Neuronal stem cell (in vitro differentiated cells): ENCODE measurements around the gene ZNF749.

Source experiments
- DNase-seq: peaks from one replicate; pipeline ENCODE4 v3.0.0-alpha.2; 2013; ENCODE audit warnings: low spot score
- H2AFZ ChIP-seq: one replicate; pipeline ENCODE4 v1.6.1; 2013; ENCODE audit warnings: mild to moderate bottlenecking, low read length, inconsistent platforms
- H2AK5ac ChIP-seq: 2 replicates; pipeline ENCODE4 v1.6.1; 2013; ENCODE audit warnings: low read depth, mild to moderate bottlenecking, inconsistent platforms, low read length, moderate library complexity, mixed read lengths
- H2BK120ac ChIP-seq: 2 replicates; pipeline ENCODE4 v1.6.1; 2013; ENCODE audit warnings: low read depth, mild to moderate bottlenecking, inconsistent platforms, low read length, moderate library complexity, mixed read lengths
- H2BK12ac ChIP-seq: one replicate; pipeline ENCODE4 v1.6.1; 2013; ENCODE audit warnings: low read length, inconsistent platforms
- H2BK15ac ChIP-seq: 2 replicates; pipeline ENCODE4 v1.6.1; 2013; ENCODE audit warnings: mild to moderate bottlenecking, low read length, inconsistent platforms, mixed read lengths
- H2BK5ac ChIP-seq: one replicate; pipeline ENCODE4 v1.6.1; 2013; ENCODE audit warnings: inconsistent platforms, mild to moderate bottlenecking, low read length, moderate library complexity
- H3K14ac ChIP-seq: one replicate; pipeline ENCODE4 v1.6.1; 2013; ENCODE audit warnings: low read length, inconsistent platforms
- H3K18ac ChIP-seq: 2 replicates; pipeline ENCODE4 v1.6.1; 2013; ENCODE audit warnings: low read length, inconsistent platforms
- H3K23ac ChIP-seq: 2 replicates; pipeline ENCODE4 v1.6.1; 2013; ENCODE audit warnings: low read depth, mild to moderate bottlenecking, mixed read lengths, low read length, inconsistent platforms; ENCODE audit not compliant: poor library complexity
- H3K27ac ChIP-seq: replicated peaks from 3 replicates; pipeline ENCODE4 v1.5.1; 2013; ENCODE audit warnings: low read length, inconsistent platforms
- H3K27me3 ChIP-seq, 3 experiments: 2 replicates each; pipeline ENCODE4 v1.6.1; 2013; ENCODE audit warnings: low read length in 3 of 3, mild to moderate bottlenecking in 2 of 3, inconsistent platforms in 1 of 3, low read depth in 1 of 3, mixed read lengths in 1 of 3, moderate library complexity in 1 of 3; ENCODE audit not compliant: control insufficient read depth in 3 of 3, insufficient read depth in 3 of 3
- H3K36me3 ChIP-seq, 2 donors: replicated peaks in 1 of 2; 2 replicates each; pipeline ENCODE4 v1.6.1; 2013; ENCODE audit warnings: low read length in 2 of 2; ENCODE audit not compliant: control insufficient read depth in 2 of 2, insufficient read depth in 2 of 2
- H3K4ac ChIP-seq: 2 replicates; pipeline ENCODE4 v1.6.1; 2013; ENCODE audit warnings: inconsistent platforms, mild to moderate bottlenecking, low read length, moderate library complexity
- H3K4me1 ChIP-seq, 2 donors: 1 replicate in 1 of 2; 2 replicates in 1 of 2; pipeline ENCODE4 v1.6.1; 2013; ENCODE audit warnings: low read length in 2 of 2, low read depth in 1 of 2; ENCODE audit not compliant: control insufficient read depth in 2 of 2, insufficient read depth in 1 of 2
- H3K4me2 ChIP-seq: one replicate; pipeline ENCODE4 v1.6.1; 2013; ENCODE audit warnings: mild to moderate bottlenecking, low read length, inconsistent platforms; ENCODE audit not compliant: insufficient read depth, poor library complexity, severe bottlenecking
- H3K4me3 ChIP-seq, 2 donors: 2 replicates each; pipeline ENCODE4 v1.5.1; 2013; ENCODE audit warnings: low read length in 2 of 2, mild to moderate bottlenecking in 2 of 2, inconsistent platforms in 1 of 2, moderate library complexity in 1 of 2
- H3K79me1 ChIP-seq: one replicate; pipeline ENCODE4 v1.6.1; 2013; ENCODE audit warnings: low read depth, mild to moderate bottlenecking, inconsistent platforms, low read length, moderate library complexity
- H3K9ac ChIP-seq: one replicate; pipeline ENCODE4 v1.6.1; 2013; ENCODE audit warnings: mild to moderate bottlenecking, low read depth, low read length, inconsistent platforms; ENCODE audit not compliant: poor library complexity
- H3K9me3 ChIP-seq, 2 donors: replicated peaks in 1 of 2; 2 replicates each; pipeline versions ENCODE3 to v1.6.1; 2013; ENCODE audit warnings: low read length in 2 of 2, mild to moderate bottlenecking in 2 of 2, inconsistent platforms in 1 of 2, low read depth in 1 of 2, mixed read lengths in 1 of 2, moderate library complexity in 1 of 2; ENCODE audit not compliant: control insufficient read depth in 2 of 2, insufficient read depth in 1 of 2
- H4K8ac ChIP-seq: one replicate; pipeline ENCODE4 v1.6.1; 2013; ENCODE audit warnings: low read depth, mild to moderate bottlenecking, inconsistent platforms, low read length, moderate library complexity
- H4K91ac ChIP-seq: one replicate; pipeline ENCODE4 v1.6.1; 2013; ENCODE audit warnings: low read length, low read depth, mild to moderate bottlenecking, inconsistent platforms; ENCODE audit not compliant: poor library complexity
- WGBS, 2 donors: extraction: QIAGEN DNeasy Blood & Tissue Kit; methylation state at CpG; one replicate each; pipeline ENCODE4 v1.1.7; 2013; ENCODE audit warnings: missing lambda C conversion rate in 2 of 2, mixed read lengths in 1 of 2; ENCODE audit not compliant: insufficient read length in 2 of 2, insufficient replicate concordance in 1 of 2; ENCODE audit errors: extremely low coverage in 2 of 2; 5-methylcytosine and 5-hydroxymethylcytosine counted together

ZNF749 gene

DNA sequence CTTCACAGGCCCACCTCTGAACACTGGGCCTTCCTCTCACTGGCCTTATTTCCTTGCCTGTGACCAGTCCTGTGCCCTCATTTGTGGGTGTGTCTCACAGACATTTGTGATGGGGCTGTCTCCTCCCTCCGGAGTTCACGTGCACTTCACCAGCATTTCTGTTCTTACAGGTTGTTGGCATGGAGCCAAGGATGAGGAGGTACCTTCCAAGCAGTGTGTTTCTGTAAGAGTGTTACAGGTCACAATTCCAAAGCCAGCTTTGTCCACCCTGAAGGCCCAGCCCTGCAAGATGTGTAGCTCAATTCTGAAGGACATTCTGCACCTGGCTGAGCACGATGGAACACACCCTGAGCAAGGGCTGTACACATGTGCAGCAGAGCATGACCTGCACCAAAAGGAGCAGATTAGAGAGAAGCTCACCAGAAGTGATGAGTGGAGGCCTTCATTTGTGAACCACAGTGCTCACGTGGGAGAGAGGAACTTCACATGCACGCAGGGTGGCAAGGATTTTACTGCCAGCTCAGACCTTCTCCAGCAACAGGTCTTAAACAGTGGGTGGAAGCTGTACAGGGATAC is 8.1 kb downstream of the ZNF749 start:
- Histone ChIP-seq H2BK5ac (no peak overlapping the region), H3K4me2 (no peak overlapping the region), H3K27me3 (no peaks in the 10 kb centered on the region), H4K91ac (no peak overlapping the region), H2BK12ac (no peak overlapping the region), H3K23ac (no peak overlapping the region), H3K18ac (no peak overlapping the region), H3K14ac (no peak overlapping the region), H2BK15ac (no peak overlapping the region), H2AFZ (no peak overlapping the region), H3K4me3 (peak overlapping the region in 1 of 2 donors; percentile 66), H3K9ac (no peak overlapping the region), H3K9me3 (peaks cover 17 to 66% of the 10 kb centered on the region in 2 donors), H2AK5ac (no peak overlapping the region), H3K4me1 (no peaks in the 10 kb centered on the region), H3K79me1 (peaks cover 6% of the 10 kb centered on the region), H3K36me3 (peaks cover 27 to 85% of the 10 kb centered on the region in 2 donors), H4K8ac (no peak overlapping the region), H3K4ac (no peak overlapping the region), H3K27ac (no peak overlapping the region), H2BK120ac (no peak overlapping the region)
- no CpG with 5 or more reads among the region's 5 CpGs for WGBS, 2 donors
- DNase-seq, result no peak

- DNase-seq, result no peak
- H3K4me3 ChIP-seq, result no peak overlapping the region
- H3K27ac ChIP-seq, result no peak overlapping the region
- H2BK12ac ChIP-seq, result no peak overlapping the region
- no peak overlapping the region for H2AFZ ChIP-seq
- no peak overlapping the region for H2BK5ac ChIP-seq
- no peaks in the 10 kb centered on the region for H3K27me3 ChIP-seq
- peaks cover 2 to 47% of the 10 kb centered on the region in 2 donors for H3K9me3 ChIP-seq
- H4K91ac ChIP-seq, result no peak overlapping the region
- H3K4me2 ChIP-seq, result no peak overlapping the region
- no peak overlapping the region for H4K8ac ChIP-seq
- H3K36me3 ChIP-seq, result peaks cover 2 to 37% of the 10 kb centered on the region in 2 donors
- no CpG with 5 or more reads among the region's 3 CpGs for WGBS, 2 donors
- H3K79me1 ChIP-seq, result no peaks in the 10 kb centered on the region
- H3K4me1 ChIP-seq, result no peaks in the 10 kb centered on the region
- no peak overlapping the region for H3K4ac ChIP-seq
- no peak overlapping the region for H3K9ac ChIP-seq
- no peak overlapping the region for H2BK15ac ChIP-seq
- no peak overlapping the region for H3K18ac ChIP-seq
- H2AK5ac ChIP-seq, result no peak overlapping the region
- H3K14ac ChIP-seq, result no peak overlapping the region
- no peak overlapping the region for H2BK120ac ChIP-seq
- H3K23ac ChIP-seq, result no peak overlapping the region
Measured at GRCh38 chr19:57452307-57452706, 17.2 kb downstream of the ZNF749 start.

GRCh38 chr19:57465680-57466381 is 30.7 kb downstream of the ZNF749 start:
- Histone ChIP-seq H3K27ac (no peak overlapping the region), H3K4me1 (no peaks in the 10 kb centered on the region), H2AFZ (no peak overlapping the region), H3K9ac (no peak overlapping the region), H3K14ac (no peak overlapping the region), H3K79me1 (peaks cover 4% of the 10 kb centered on the region), H3K4me3 (peak overlapping the region in 1 of 2 donors; percentile 5), H3K9me3 (peaks cover 23 to 58% of the 10 kb centered on the region in 2 donors), H3K36me3 (peaks cover 4 to 38% of the 10 kb centered on the region in 2 donors), H4K8ac (no peak overlapping the region), H3K4ac (no peak overlapping the region), H3K18ac (no peak overlapping the region), H2BK12ac (no peak overlapping the region), H3K4me2 (no peak overlapping the region), H2AK5ac (no peak overlapping the region), H3K23ac (no peak overlapping the region), H2BK15ac (no peak overlapping the region), H3K27me3 (no peaks in the 10 kb centered on the region), H4K91ac (no peak overlapping the region), H2BK5ac (no peak overlapping the region), H2BK120ac (no peak overlapping the region)
- WGBS, 2 donors, result no CpG with 5 or more reads among the region's 5 CpGs
- DNase-seq, result no peak

DNA sequence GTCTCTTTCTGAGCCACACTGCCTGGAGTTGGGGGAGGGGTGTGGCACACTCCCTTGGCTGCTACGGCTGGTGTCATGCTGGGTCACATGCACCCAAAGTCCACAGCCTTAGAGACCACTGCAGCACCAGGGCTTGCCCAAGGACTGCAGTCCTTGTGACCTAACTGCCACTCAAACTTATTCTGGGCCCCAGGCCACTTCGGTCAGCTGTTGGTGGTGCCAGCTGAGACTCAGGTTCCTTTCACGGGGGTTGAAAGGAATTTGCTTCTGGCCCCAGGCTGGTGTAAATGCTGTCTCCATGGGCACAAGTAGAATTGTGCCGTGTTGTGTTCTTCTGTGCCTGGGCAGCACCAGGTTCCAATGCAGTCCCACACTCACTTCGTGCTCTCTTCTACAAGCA is 31.4 kb downstream of the ZNF749 start:
- no peak overlapping the region for H2AK5ac ChIP-seq
- no peak overlapping the region for H4K8ac ChIP-seq
- H3K4me2 ChIP-seq, result no peak overlapping the region
- DNase-seq, result no peak
- no peak overlapping the region for H2BK120ac ChIP-seq
- no peak overlapping the region for H2BK15ac ChIP-seq
- no peak overlapping the region for H3K23ac ChIP-seq
- no peak overlapping the region for H3K4ac ChIP-seq
- H3K14ac ChIP-seq, result no peak overlapping the region
- H3K27me3 ChIP-seq, result no peaks in the 10 kb centered on the region
- H2AFZ ChIP-seq, result no peak overlapping the region
- H3K36me3 ChIP-seq, result peaks cover 4 to 44% of the 10 kb centered on the region in 2 donors
- no peak overlapping the region for H2BK12ac ChIP-seq
- H4K91ac ChIP-seq, result no peak overlapping the region
- no peak overlapping the region for H3K4me3 ChIP-seq
- no peak overlapping the region for H3K9ac ChIP-seq
- no CpG with 5 or more reads among the region's 5 CpGs for WGBS, 2 donors
- H2BK5ac ChIP-seq, result no peak overlapping the region
- no peak overlapping the region for H3K27ac ChIP-seq
- H3K18ac ChIP-seq, result no peak overlapping the region
- peaks cover 24 to 64% of the 10 kb centered on the region in 2 donors for H3K9me3 ChIP-seq
- H3K79me1 ChIP-seq, result peaks cover 4% of the 10 kb centered on the region
- no peaks in the 10 kb centered on the region for H3K4me1 ChIP-seq
